Caco-2 (cell line): Measurements from ENCODE around the gene CAMK2G. TPM values are rescaled to one million over a fixed set of nuclear protein-coding genes. Genes with fewer than 3 reads are reported as not detected.

Experiments
- BruUV-seq: library from RNA; stranded (reverse); fragments of 400-500 nt; replicated peaks from 2 replicates; lab custom pipeline; 2021; lab: Mats Ljungman, UMichigan
- CTCF ChIA-PET: fragments of 300-600 bp; sonication (Branson Sonifier 250); formaldehyde crosslinking; loops from one replicate; lab custom pipeline; 2022; ENCODE audit warnings: antibody characterized with exemption; lab: Charles Lee
- POLR2A ChIA-PET: fragments of 300-600 bp; sonication (Branson Sonifier 250); formaldehyde crosslinking; loops from one replicate; lab custom pipeline; 2022; ENCODE audit warnings: antibody characterized with exemption; lab: Charles Lee
- DNase-seq, 2 experiments: peaks; one replicate each; pipeline versions ENCODE4 v3.0.0 to v3.0.0-alpha.2; 2020 to 2022
- H3K27me3 ChIP-seq: replicated peaks from 2 replicates; pipeline ENCODE4 v1.6.0; 2011; ENCODE audit warnings: low read length; ENCODE audit not compliant: control insufficient read depth, insufficient read depth
- H3K36me3 ChIP-seq: 2 replicates; pipeline ENCODE4 v1.5.1; 2011; ENCODE audit warnings: low read length; ENCODE audit not compliant: control insufficient read depth, insufficient read depth
- H3K4me1 ChIP-seq: fragments of 250-450 bp; sonication (Bioruptor Pico); 2 replicates; pipeline ENCODE4 v1.5.1; 2020; ENCODE audit warnings: mild to moderate bottlenecking
- H3K4me3 ChIP-seq: 2 replicates; pipeline ENCODE4 v1.5.1; 2011; ENCODE audit warnings: low read depth, mild to moderate bottlenecking, control low read depth, low read length
- H3K9me3 ChIP-seq: fragments of 250-450 bp; sonication (Bioruptor Pico); 2 replicates; pipeline ENCODE4 v1.5.1; 2020; ENCODE audit warnings: mild to moderate bottlenecking, moderate library complexity
- H3K27ac Mint-ChIP-seq: one replicate; pipeline ENCODE4 v1.8.0; 2022; ENCODE audit warnings: mixed read lengths; ENCODE audit not compliant: unreplicated experiment
- H3K27me3 Mint-ChIP-seq: one replicate; pipeline ENCODE4 v1.8.0; 2022; ENCODE audit warnings: mixed read lengths; ENCODE audit not compliant: insufficient read depth, unreplicated experiment
- H3K36me3 Mint-ChIP-seq: one replicate; pipeline ENCODE4 v1.8.0; 2022; ENCODE audit warnings: mild to moderate bottlenecking, mixed read lengths; ENCODE audit not compliant: insufficient read depth, unreplicated experiment
- H3K4me1 Mint-ChIP-seq: one replicate; pipeline ENCODE4 v1.8.0; 2022; ENCODE audit warnings: low read depth, mixed read lengths; ENCODE audit not compliant: unreplicated experiment
- H3K4me3 Mint-ChIP-seq: one replicate; pipeline ENCODE4 v1.8.0; 2022; ENCODE audit warnings: mild to moderate bottlenecking, moderate library complexity, mixed read lengths; ENCODE audit not compliant: unreplicated experiment
- H3K9me3 Mint-ChIP-seq: one replicate; pipeline ENCODE4 v1.8.0; 2022; ENCODE audit warnings: mixed read lengths; ENCODE audit not compliant: unreplicated experiment
- intact Hi-C: fragments of 100-400 bp; cut with micrococcal nuclease; formaldehyde crosslinking; loops from one replicate; pipeline ENCODE4 v1.10.0; 2022; ENCODE audit not compliant: unreplicated experiment
- total RNA-seq: library from RNA; stranded (reverse); gene quantifications from 2 replicates; pipeline ENCODE4 v1.2.3, GENCODE V29; 2022
- TF ChIP-seq, protein P1 (sequence below), 2 experiments: fragments of 200-600 bp in 1 of 2; IDR thresholded peaks; 1 replicate in 1 of 2; 2 replicates in 1 of 2; pipeline versions ENCODE4 v1.5.1 to v1.8.0; 2011 to 2022; ENCODE audit warnings: antibody characterized with exemption in 1 of 2, control low read depth in 1 of 2, inconsistent platforms in 1 of 2, low read depth in 1 of 2, low read length in 1 of 2, mild to moderate bottlenecking in 1 of 2, moderate library complexity in 1 of 2; ENCODE audit not compliant: insufficient read depth in 1 of 2, severe bottlenecking in 1 of 2, unreplicated experiment in 1 of 2

Gene CAMK2G
- total RNA-seq, 1 experiment from 2014 or later, result 78.8 TPM

DNA sequence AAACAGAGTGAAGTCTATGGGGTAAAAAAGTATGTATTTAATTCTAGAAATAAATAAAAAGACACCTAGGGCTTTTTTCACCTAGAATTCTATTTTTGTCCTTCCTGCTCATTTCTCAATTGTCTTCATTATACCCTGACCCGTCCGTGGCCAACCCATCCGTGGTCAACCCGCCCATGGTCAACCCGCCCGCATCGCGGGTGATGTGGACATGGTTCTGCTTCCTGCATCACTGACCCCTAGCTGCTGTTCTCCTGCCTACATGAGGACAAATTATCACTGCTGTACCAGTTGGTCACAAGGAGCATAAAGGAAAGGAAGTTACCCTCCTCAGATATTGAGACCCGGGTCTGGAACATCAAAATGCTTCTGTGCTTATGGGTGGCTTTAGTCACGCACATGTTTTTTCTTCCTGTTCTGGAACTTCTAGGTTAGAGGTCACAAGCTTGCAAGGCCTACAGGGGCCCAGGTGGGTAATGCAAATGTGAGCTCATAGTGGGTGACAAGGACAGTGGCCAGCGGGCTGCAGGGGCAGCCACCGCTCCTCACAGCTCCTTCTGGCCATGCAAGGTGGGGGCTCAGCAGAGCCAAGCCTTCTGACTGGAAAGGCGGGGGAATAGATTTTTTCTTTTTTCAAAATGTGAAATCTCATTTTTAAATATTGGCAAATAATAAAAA is 15.5 kb downstream of the CAMK2G start:
- Mint-ChIP-seq H3K9me3 (no peaks in the 10 kb centered on the region), H3K36me3 (peaks cover 87% of the 10 kb centered on the region), H3K27me3 (no peaks in the 10 kb centered on the region), H3K4me1 (peaks cover 19% of the 10 kb centered on the region), H3K4me3 (no peak overlapping the region), H3K27ac (no peak overlapping the region)
- Histone ChIP-seq H3K4me1 (peaks cover 6% of the 10 kb centered on the region; the same call in 1 of the 2 replicates), H3K27me3 (no peaks in the 10 kb centered on the region), H3K4me3 (no peak overlapping the region), H3K36me3 (peaks cover 6% of the 10 kb centered on the region), H3K9me3 (no peaks in the 10 kb centered on the region)
- TF ChIP-seq, protein P1, sequence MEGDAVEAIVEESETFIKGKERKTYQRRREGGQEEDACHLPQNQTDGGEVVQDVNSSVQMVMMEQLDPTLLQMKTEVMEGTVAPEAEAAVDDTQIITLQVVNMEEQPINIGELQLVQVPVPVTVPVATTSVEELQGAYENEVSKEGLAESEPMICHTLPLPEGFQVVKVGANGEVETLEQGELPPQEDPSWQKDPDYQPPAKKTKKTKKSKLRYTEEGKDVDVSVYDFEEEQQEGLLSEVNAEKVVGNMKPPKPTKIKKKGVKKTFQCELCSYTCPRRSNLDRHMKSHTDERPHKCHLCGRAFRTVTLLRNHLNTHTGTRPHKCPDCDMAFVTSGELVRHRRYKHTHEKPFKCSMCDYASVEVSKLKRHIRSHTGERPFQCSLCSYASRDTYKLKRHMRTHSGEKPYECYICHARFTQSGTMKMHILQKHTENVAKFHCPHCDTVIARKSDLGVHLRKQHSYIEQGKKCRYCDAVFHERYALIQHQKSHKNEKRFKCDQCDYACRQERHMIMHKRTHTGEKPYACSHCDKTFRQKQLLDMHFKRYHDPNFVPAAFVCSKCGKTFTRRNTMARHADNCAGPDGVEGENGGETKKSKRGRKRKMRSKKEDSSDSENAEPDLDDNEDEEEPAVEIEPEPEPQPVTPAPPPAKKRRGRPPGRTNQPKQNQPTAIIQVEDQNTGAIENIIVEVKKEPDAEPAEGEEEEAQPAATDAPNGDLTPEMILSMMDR (IDR thresholded peaks at IDR 0.05; ENCODE audit: insufficient read depth in 1 of 2, low read depth in 1 of 2, low read length in 1 of 2, severe bottlenecking in 1 of 2, unreplicated experiment in 1 of 2), result no peak
- no peak for DNase-seq
- no TSS peak for BruUV-seq
- intact Hi-C loops, result no loop called here
- ChIA-PET POLR2A (no interaction called here), CTCF (interaction anchor here (1.9 kb wide), 1 partner anchor 21 kb away, joined by 4 read pairs; no protein-coding TSS in a partner anchor)

DNA sequence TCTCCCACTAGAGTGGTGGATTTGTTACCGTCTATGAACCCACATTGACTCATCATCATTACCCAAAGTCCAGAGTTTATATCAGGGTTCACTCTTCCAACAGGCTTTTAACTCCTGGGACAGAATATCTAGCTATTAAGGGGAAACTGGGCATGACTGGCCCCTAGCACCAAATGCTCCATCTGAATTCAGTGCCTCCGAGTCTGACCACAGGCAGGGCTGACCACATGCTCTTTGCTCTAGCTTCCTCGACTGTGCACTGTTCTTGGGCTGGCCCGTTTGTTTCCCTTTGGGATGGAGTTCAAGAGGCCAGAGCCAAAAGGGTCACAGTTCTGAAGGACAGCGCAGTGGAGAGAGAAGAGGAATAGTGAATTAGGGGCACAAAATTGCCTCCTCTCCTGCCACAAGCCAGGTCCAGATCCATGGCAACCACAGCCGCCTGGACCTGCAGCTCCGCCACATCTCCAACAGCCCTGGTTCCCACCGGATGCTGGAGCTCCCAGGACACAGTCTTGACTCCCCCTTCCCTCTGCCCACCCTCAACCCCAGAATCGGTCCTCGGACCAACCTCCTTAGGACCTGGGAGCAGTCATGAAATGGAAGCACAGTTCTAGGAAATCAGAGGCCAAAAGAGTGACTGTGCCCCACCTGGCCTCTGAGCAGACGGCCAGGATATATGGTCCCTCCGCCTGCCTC is 16.2 kb downstream of the CAMK2G start:
- CTCF ChIA-PET, result interaction anchor here (0.6 to 1.9 kb wide), 2 partner anchors 22 to 60 kb away, joined by 4 to 6 read pairs; no protein-coding TSS in a partner anchor
- Histone ChIP-seq H3K36me3 (peaks cover 9% of the 10 kb centered on the region), H3K9me3 (no peaks in the 10 kb centered on the region), H3K4me3 (no peak overlapping the region), H3K27me3 (no peaks in the 10 kb centered on the region), H3K4me1 (peaks cover 6% of the 10 kb centered on the region; the same call in 1 of the 2 replicates)
- peaks cover 84% of the 10 kb centered on the region for H3K36me3 Mint-ChIP-seq
- no peaks in the 10 kb centered on the region for H3K27me3 Mint-ChIP-seq
- peaks cover 24% of the 10 kb centered on the region for H3K4me1 Mint-ChIP-seq
- TF ChIP-seq, protein P1 (IDR thresholded peaks at IDR 0.05; ENCODE audit: insufficient read depth in 1 of 2, low read depth in 1 of 2, low read length in 1 of 2, severe bottlenecking in 1 of 2, unreplicated experiment in 1 of 2), result no peak
- no peaks in the 10 kb centered on the region for H3K9me3 Mint-ChIP-seq
- no peak overlapping the region for H3K4me3 Mint-ChIP-seq
- H3K27ac Mint-ChIP-seq, result no peak overlapping the region
- BruUV-seq, result no TSS peak
- intact Hi-C loops, result no loop called here
- DNase-seq, result no peak
- POLR2A ChIA-PET, result no interaction called here

DNA sequence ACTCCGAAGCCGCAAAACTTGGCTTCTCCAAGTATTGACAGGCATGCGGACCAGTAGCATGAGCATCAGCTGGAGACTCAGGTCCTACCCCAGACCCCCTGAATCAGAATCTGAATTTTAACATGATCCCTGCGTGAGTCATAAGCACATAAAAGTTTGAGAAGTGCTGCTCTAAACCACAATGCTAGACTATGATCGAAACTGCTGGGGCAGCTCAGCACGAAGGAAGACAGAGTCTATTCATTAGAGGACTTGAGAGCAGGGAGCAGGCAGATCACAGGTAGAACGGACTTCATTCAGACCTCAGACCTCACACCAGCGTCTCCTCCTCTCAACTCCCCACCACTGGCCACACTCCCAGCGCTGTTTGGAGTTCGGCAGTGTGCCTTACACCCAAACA is 16.9 kb downstream of the CAMK2G start:
- CTCF ChIA-PET, result interaction anchor here (0.6 kb wide), 1 partner anchor 60 kb away, joined by 6 read pairs; no protein-coding TSS in a partner anchor
- H3K27me3 Mint-ChIP-seq, result no peaks in the 10 kb centered on the region
- H3K9me3 ChIP-seq, result no peaks in the 10 kb centered on the region
- BruUV-seq, result no TSS peak
- peaks cover 86% of the 10 kb centered on the region for H3K36me3 Mint-ChIP-seq
- H3K36me3 ChIP-seq, result peaks cover 9% of the 10 kb centered on the region
- TF ChIP-seq, protein P1 (IDR thresholded peaks at IDR 0.05; ENCODE audit: insufficient read depth in 1 of 2, low read depth in 1 of 2, low read length in 1 of 2, severe bottlenecking in 1 of 2, unreplicated experiment in 1 of 2), result no peak
- H3K4me3 Mint-ChIP-seq, result no peak overlapping the region
- peaks cover 6% of the 10 kb centered on the region; the same call in 1 of the 2 replicates for H3K4me1 ChIP-seq
- DNase-seq, result no peak
- intact Hi-C loops, result no loop called here
- POLR2A ChIA-PET, result no interaction called here
- no peaks in the 10 kb centered on the region for H3K27me3 ChIP-seq
- no peaks in the 10 kb centered on the region for H3K9me3 Mint-ChIP-seq
- peaks cover 26% of the 10 kb centered on the region for H3K4me1 Mint-ChIP-seq
- H3K27ac Mint-ChIP-seq, result no peak overlapping the region
- no peak overlapping the region for H3K4me3 ChIP-seq
